Activated CD8-positive, alpha-beta memory T cell treated with anti-CD3 and anti-CD28 coated beads, Interleukin-2, amount 50 U/mL, for 1 hour (primary cell): Measurements from ENCODE around the gene CIZ1.

Source experiments
- DNase-seq: peaks from one replicate; pipeline ENCODE4 v3.0.0-alpha.2; 2020; ENCODE audit errors: extremely low read depth

The CIZ1 gene

DNA sequence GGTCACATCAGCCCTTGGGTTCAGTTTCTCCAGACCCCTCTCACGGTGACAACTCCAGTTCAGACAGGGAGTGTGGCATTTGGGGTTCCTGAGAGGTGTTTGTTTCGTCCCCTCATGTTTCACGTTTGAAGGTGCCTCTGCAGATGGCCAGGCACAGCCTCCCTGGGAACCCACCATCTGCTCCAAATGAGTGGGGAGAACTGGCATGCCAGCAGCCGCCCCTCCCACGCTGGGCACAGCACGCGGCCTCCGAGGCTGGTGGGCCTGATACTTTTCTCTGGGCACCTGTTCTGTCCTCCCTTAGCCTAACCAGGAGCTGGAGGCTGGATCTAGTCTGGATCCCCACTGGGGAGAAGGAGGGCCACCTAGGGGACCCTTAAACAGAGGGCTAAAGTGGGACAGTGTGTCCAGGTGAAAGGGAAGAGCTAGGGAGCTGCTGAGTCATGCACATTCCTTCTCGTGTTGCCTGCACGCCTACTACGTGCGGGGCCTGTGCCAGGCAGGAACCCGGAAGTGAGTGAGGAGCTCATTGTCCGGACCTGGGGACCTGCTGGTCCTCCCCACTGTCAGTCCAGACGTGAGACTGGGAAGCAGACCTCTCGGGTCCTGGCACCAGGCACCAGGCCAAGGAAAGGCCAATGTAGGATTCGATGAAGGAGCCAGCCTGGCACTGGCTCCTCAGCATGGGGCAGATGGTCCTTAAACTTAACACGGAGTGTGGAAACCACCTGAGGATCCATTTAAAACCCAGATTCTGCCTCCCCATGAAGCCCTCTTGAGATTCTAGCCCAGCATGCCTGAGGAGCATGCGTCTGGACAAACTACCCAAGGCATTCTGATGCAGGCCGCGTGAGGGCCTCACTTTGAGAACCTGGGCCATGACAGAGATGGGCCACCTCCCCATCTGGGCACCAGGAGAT, 23.5 kb upstream of the CIZ1 start:
- no peak for DNase-seq

DNA sequence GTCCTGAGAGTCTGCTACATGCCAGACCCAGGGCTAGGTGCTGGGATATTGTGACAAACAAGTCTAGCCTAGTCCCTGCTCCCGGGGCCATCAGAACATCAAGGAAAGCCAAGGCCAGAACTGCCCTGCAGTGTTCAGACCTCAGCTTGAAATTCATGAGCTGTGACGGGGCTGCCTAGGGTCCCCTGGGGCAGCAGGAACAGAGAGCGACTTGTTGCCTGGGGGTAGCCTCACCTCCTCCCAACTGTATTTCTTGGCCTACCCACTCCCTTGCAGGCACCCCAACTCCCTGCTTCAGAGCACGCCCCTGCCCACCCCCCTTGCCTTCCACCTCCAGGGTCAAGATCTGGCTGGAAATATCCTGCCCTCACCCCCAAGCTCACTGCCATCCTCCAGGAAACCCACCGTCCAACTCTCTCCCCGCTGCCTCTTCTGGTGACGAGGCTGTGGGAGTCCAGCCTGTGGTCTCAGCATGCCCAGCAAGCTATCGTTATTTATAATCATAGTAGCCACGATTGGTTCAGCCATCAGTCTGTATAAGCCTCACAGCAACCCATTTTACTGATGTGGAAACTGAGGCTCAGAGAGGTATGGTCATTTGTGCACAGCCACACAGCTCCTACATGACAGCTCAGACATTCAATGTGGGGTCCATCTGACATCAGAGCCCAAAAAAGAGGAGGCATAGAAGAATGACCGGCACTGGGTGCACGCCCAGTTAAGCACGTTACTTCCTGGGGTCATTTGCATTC, 22.6 kb upstream of the CIZ1 start:
- no peak for DNase-seq

DNA sequence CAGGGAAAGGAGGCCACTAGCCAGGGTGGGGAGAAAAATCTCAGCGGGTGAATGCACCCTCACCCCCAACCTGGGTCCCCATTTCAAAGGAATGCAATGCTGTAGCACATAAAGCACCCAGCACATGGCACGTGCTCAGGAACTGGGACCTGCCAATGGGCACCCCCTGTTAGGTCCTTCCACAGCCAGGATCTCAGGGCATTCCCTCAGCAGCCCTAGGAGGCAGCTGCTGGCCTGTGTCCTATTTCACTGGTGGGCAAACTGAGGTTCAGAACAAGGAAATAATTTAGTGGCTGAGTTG, 20.6 kb upstream of the CIZ1 start:
- no peak for DNase-seq

DNA sequence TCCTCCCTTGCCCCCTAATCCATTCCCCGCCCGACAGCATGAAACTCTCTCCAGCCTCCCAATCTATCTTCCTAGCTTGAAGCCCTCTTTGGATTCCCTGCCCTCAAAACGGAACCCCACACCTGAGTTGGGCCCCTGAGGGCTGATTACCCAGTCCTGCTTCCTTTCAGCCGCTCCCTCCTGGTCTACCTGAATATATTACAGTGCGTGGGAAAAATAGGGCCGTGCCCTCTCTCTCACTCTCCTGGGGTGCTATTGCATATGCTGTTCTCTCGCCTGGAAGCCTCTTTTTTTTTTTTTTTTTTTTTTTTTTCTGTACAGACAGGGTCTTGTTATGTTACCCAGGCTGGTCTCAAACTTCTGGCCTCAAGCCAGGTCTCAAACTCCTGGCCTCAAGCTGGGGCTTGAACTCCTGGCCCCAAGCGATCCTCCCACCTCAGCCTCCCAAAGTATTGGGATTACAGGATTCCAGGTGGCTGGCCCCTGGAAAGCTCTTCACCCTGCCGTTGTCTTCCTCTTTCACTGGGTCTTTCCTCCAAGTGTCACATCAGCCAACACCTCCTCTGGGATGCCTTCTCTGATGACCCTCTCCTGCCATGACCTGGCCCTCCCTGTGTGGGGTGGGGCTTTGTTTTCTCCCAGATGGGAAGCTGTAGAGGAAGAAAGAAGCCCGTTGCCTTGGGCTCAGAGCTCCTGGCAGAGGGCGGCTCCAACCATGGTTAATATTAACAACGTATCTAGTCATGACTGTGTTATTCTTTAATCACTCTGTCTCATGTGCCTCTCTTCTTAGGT, 20.0 kb upstream of the CIZ1 start:
- DNase-seq = no peak

DNA sequence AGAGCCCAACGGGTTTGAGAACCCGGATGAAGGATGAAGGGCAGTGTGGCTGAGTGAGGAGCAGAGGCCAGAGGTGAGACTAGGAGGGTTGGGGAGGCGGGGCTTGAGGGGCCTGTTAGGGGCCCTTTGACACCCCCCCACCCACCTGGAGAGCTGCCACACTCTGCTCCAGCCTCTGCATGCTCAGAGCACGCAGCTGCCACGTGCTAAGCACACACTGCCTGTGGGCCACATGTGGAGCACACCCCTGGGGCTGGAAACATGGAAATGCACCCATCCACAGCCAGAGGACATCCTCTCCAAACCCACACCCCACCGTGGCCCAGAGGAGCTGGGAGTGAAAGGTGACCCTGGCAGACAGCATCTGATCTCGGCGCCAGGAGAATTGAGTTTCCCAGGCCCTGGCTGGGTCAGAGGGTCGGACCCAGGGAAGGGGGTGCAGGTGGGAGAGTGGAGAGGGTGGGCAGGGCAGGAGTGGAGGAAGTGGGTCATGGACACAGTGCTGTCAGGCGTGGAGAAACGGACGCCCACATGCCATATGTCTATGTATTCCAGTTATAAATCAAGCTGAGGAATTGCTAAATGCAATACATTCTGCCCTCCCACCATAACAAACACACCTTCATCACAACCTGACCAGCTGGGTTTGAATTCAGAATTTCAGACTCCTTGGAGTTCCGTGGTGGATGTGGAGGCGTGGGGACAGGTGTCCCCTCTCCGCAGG, 17.7 kb upstream of the CIZ1 start:
- DNase-seq = no peak

DNA sequence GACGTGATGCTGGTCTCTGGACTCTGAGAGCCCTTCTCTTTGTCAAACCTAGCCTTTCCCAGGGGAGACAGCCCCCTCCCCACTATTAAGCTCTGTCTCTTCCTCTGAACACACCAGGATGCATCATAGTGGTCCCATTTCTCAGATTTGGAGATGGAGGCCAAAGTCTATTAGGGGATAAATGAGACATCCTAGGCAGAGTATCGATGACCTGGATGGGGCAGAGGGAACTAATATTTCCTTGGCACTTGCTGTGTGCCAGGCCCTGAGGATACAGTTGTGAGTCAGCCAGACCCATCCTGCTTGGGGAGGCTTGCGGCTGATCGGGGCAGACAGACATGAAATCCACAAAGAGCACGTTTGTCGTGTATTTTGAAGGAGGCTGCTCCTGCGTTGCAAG, 17.0 kb upstream of the CIZ1 start:
- DNase-seq = no peak

DNA sequence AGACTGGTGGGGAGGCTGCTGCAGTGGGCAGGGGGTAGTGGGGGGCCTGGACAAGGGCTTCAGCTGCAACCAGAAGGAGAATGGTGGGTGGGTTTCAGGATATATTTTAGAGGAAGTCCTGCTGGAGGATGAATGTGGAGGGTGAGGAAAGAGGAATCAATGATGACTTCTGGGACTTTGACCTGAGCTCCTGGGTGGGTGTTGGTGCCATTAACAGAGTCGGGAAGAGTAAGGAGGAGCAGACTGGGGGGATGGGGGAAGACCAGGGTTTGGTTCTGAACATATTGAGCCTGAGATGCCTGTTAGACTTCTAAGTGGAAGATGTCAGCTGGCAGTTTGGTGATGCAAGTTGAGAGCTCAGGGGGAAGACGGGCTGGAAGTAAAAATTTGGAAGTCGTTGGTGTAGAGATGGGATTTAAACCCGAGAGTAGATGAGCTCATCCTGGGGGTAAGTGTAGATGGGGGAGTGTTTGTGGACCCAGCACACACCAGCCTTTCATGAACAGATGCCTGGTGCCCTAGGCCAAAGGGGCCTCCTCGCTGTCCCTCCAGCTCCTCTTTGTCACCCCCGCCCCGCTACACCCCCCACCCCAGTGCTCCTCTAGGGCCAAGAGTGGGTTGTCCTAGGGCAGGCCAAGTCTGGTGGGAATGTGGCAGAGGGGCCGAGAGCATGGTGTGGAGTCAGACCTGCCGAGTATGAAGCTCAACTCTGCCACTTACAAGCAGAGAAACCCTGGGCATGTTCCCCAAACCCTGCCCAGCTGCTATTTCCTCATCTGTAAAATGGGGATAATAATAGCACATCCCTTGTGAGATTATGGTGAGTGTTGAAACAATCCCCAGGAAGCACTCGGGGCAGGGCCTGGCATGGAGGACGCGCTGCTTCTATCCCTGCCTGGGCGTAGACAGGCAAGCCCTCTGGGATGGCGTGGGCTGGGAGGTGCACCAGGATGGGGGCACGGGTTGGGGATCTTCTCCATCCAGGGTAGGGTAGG, 15.8 kb upstream of the CIZ1 start:
- DNase-seq = no peak

DNA sequence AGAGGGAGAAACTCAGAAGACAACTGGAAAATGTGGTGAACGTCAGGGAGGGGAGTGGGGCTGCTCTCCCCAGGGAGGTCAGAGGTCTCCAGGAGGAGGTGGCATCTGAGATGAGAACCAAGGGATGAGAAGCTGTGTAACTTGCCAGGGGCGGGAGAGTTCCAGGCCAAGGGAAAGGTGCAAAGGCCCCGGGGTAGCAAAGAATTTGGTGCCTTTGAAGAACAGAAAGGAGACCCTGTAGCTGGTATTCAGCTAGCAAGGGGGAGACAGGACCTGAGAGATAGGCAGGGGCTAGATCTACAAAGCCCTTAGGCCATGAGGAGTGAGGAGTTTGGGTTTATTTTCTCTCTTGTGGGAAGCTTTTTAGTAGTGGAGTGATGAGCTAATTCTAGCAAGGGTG, 15.1 kb upstream of the CIZ1 start:
- DNase-seq = no peak

DNA sequence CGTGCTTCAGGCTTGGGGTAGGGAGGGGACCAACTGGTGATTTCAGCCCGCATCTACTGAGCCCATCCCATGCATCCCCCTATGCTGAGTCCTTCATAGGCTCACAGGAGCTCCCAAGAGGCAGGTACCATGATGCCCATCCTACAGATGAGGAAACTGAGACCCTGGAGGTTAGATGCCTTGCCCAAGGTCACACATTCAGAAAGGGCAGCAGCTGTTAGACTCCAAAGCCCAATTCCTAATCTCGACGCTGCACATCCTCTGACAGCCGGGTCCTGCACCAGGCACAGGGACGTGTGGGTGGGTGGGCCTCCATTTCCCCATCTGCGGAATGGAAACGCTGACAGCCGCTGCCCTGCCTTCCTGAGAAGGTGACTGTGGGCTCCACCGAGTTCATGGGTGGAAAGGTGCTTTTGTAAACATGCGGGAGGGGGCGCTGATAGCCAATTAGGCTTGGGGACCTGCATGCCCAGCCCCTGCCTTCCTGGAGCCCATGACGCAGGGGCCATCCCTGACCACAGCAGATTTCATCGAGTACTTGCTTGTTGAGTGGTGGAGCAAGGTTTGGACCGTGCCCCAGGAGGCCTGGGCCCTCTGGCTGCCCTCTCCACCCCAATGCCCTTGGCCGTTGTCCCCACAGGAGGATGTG, 14.0 kb upstream of the CIZ1 start:
- DNase-seq = no peak

DNA sequence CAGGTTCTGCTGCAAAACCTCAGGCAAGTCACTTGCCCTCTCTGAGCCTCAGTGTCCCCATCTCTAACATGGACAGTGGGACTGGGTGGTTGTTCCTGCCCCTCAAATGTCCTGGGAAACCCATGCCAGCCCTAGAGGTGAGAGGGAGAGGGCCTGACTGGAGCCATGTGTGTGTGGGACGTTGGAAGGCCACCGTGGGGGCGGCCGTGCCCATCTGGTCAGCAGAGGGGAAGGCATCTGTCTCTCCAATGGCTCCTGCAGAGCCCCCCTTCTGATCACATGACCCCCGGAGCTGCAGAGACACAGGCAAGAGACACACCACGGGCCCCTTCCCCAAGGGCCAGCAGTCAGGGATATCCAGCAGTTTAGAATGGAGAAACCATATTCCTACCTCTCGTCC, 13.5 kb upstream of the CIZ1 start:
- DNase-seq = no peak

DNA sequence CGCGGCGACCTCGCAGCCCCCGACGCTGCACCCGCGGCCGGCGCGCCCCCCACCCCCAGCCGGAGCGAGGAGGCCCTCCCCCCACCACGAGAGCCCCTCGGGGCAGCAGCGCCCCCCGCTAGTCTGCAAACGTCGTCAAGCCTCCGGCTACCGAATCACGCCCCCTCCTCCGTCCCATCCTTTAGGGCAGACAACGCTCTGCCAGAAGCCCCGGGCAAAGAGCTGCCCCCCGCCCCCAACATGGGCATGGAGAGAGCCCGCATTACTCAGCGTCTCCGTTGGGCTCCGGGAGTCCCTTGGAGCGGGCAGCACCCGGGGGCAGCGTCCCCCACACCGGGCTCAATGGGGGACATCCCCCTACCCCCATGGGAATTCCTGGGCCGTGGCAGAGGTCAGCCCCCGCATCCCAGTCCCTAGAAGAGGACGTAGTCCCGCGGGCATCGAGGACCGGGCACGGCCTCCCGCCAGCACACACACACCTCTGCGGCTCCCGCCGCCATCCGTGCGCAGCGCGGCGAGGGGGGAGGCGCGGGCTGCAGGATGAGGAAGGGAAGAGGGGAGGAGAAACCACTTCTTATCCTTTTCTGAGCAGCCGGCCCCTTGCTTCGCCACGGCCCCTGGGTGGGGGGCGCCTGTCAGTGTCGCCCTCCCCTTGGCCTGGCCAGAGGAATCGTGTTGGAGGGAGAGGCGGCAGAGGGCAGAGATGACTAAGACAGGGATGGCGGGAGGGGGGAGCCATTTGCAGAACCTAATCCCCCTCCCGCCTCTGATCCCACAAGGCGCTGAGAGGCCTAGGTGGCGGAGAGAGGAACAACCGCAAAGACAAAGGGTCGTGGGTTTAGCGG, 12.6 kb upstream of the CIZ1 start:
- no peak for DNase-seq

DNA sequence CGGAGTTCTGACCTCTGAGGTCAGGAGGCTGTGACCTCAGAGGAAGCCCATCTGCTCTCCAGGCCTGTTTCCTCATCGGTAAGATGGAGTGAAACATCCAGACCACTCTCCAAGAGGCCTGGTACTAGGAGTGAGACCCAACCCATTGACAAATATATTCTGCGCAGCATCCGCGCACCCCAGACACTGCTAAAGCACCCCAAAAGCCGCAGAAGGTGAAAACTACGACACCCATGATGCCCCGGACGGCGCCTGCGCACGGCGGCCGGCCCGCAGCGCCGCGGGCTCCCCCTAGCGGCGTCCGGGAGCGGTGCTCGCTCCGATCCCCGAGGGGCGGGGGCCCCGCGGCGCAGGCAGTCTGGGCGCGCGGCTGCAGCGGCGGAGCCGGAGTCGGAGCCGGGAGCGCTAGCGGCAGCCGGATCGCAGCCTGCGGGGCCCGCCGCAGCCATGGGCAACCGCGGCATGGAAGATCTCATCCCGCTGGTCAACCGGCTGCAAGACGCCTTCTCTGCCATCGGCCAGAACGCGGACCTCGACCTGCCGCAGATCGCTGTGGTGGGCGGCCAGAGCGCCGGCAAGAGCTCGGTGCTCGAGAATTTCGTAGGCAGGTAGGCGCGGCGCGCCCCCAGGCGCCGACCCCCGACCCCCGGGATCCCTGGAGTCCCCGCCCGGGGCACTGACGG, 11.8 kb upstream of the CIZ1 start, which contains the start of gene DNM1:
Gene DNM1 (plus strand): TSS at position 356 of the 683 bp plus-strand sequence. CDS start 92 bp downstream, at position 448.
- peak; percentile 7 for DNase-seq

DNA sequence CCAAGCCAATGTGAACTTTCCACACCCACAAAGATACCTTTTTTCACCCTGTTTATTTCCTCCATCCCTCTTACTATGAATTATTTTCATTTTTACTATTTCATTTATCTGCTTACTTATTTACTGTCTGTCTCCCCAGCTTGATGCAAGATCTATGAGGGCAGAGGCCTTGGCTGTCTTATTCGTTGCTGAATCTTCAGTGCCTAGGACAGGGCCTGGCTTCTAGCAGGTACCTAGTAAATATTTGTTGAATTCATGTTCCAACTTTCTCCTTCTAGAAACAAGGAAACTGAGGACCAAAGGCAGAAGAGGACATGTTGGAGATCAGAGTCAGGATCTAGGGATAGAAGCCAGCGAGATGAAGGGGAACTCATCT, 11.3 kb upstream of the CIZ1 start:
- no peak for DNase-seq

DNA sequence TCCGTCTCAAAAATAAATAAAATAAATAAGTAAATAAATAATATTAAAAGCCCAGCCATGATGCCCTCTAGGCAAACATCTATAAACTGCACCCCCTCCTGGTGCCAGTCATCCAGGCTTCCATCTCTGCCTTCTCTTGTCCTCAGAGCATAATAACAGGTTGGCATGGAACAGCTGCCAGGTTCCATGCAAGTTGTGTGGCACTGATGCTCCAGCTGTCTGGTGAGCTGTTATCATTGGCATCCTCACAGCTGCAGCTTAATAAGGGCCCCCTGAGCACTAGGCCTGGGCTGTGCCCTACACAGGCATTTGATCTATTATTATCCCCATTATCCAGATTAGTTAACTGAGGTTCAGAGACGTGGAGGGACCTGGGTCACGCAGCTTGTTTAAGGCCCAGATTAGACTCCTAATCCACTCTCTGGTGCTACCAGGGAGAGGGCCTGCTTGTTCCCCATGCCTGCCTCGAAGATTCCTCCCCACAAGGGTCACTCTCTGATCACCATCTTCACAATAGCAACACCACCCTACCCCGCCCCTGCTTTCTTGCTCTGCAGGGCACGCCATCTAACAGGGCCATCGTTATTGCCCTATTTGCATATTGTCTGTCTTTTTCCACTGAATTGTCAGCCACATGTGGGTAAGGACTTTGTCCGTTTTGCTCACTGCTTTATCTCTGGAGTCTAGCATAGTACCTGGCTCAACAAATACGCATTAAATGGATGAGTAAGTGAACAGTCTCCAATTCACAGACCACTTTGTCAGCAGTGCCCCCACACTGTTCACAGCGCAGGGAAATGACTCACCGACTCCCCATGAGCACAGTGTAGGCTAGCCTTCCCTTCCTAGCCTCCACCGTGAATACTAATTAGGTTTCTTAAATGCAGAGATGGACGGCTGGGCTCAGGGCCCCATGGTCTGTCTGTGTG, 10.3 kb upstream of the CIZ1 start:
- no peak for DNase-seq

DNA sequence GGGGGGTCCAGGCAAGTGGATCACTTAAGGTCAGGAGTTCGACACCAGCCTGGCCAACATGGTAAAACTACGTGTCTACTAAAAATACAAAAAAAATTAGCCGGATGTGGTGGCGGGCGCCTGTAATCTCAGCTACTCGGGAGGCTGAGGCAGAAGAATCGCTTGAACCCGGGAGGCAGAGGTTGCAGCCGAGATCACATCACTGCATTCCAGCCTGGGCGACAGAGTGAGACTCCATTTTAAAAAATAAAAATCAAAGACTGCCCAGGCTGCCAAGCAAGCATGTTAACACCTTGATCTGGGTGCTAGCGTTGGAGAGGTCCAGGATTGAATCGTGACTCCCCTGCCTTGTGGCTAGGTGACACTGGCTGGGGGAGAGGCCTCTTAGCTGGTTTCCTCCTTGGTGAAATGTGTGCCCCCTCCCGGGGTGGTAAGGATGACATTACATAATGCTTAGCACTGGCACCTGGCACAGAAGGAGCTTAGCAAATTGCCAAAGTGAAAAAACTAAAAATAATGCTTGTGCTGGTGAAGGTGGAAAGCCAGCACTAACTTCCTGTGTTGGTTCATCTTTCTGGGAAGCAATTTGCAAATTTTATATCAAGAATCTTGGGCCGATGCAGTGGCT, 2.2 kb upstream of the CIZ1 start:
- no peak for DNase-seq

DNA sequence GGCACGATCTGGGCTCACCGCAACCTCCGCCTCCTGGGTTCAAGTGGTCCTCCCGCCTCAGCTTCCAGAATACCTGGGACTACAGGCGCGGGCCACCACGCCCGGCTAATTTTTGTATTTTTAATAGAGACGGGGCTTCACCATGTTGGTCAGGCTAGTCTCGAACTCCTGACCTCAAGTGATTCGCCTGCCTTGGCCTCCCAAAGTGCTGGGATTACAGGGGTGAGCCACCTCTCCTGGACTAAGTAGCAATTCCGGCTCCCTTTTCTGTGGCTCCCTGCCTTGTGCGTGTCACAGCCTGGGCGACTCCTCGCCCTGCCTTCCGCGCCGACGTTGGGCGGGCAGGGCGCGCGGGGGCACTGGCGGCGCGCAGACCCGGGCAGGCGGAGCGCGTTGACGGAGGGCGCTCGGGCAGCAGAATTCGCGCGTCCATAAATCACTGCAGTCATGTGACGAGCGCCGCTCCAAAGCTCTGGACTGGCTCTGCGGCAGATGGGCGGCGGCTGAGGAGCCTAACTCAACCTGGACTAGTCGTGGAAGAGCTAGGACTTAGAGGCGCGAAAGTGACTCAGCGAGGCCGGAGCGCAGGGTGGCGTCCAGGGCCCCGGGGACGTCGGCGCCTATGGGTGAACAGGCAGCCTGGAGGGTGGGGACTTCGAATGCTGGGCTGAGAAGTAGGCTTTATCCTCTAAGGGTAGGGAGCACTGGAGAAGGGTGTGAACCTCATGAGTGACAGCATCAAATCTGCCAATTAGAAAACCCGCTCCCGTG, 1.4 kb upstream of the CIZ1 start:
- DNase-seq = no peak
